ENCODE results near the gene GARIN6. TPM values are rescaled to one million over a fixed set of nuclear protein-coding genes. Genes with fewer than 3 reads are reported as not detected.
"Not testable (repeated sequence)": the region's sequence is repeated elsewhere in the genome, so short reads cannot be mapped to it uniquely, and the experiment has no call there.

The GARIN6 gene
- total RNA-seq, 1 donor from 2014 or later = not detected

DNA sequence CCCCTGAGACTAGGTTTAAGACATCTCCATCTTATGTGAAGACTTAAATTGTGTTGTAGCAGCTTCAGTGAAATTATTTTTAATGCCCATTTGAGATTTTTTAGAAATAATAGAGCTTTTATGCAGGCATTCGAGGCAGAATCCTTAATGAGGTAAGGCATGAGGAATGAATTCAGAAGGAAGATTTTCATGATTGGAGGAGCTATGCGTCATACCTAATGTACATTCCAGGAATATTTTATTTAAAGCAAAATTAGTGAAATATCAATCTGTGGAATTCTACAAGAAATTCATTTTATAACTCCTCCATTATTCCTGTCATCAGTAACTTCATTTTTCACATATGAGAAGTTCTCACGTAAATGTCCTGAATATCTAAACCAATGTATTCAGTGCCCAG, 36.0 kb upstream of the GARIN6 start:
- TF ChIP-seq, protein P1, sequence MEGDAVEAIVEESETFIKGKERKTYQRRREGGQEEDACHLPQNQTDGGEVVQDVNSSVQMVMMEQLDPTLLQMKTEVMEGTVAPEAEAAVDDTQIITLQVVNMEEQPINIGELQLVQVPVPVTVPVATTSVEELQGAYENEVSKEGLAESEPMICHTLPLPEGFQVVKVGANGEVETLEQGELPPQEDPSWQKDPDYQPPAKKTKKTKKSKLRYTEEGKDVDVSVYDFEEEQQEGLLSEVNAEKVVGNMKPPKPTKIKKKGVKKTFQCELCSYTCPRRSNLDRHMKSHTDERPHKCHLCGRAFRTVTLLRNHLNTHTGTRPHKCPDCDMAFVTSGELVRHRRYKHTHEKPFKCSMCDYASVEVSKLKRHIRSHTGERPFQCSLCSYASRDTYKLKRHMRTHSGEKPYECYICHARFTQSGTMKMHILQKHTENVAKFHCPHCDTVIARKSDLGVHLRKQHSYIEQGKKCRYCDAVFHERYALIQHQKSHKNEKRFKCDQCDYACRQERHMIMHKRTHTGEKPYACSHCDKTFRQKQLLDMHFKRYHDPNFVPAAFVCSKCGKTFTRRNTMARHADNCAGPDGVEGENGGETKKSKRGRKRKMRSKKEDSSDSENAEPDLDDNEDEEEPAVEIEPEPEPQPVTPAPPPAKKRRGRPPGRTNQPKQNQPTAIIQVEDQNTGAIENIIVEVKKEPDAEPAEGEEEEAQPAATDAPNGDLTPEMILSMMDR (IDR thresholded peaks at IDR 0.05) = no peak
- no peak overlapping the region for H3K4me3 Mint-ChIP-seq (ENCODE audit: unreplicated experiment)
- no peak overlapping the region for H3K27ac Mint-ChIP-seq (ENCODE audit: unreplicated experiment)
- H3K9me3 Mint-ChIP-seq (ENCODE audit: unreplicated experiment) = peaks cover 4% of the 10 kb centered on the region
- H3K4me1 Mint-ChIP-seq (ENCODE audit: unreplicated experiment) = peaks cover 3% of the 10 kb centered on the region
- no peaks in the 10 kb centered on the region for H3K36me3 Mint-ChIP-seq (ENCODE audit: unreplicated experiment)
- no peak for DNase-seq (ENCODE audit: extremely low spot score, unreplicated experiment)
- H3K27me3 Mint-ChIP-seq (ENCODE audit: unreplicated experiment) = no peaks in the 10 kb centered on the region

DNA sequence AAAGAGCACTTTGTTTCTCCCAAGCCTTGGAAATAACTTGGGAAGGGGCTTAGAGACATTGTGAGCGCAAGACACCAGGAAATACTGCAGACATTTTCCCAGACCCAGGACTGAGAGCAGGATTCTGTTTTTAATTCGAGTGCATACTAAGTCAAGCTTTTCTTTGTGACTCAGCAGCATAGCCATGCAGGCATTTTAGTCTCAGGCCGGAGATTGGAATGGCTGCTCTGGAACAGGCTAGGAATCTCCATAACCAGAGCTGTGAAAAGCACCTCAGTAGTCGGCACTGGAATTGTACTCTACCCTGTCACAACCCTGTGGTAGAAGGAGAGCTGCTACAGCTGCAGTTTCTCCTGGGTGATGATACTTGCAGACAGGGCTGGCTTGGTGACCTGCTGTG, 28.9 kb upstream of the GARIN6 start:
- no peaks in the 10 kb centered on the region for H3K36me3 Mint-ChIP-seq (ENCODE audit: unreplicated experiment)
- no peaks in the 10 kb centered on the region for H3K27me3 Mint-ChIP-seq (ENCODE audit: unreplicated experiment)
- no peaks in the 10 kb centered on the region for H3K4me1 Mint-ChIP-seq (ENCODE audit: unreplicated experiment)
- no peak overlapping the region for H3K4me3 Mint-ChIP-seq (ENCODE audit: unreplicated experiment)
- TF ChIP-seq, protein P1 (IDR thresholded peaks at IDR 0.05) = no peak
- H3K27ac Mint-ChIP-seq (ENCODE audit: unreplicated experiment) = no peak overlapping the region
- DNase-seq (ENCODE audit: extremely low spot score, unreplicated experiment) = no peak
- H3K9me3 Mint-ChIP-seq (ENCODE audit: unreplicated experiment) = peaks cover 16% of the 10 kb centered on the region

DNA sequence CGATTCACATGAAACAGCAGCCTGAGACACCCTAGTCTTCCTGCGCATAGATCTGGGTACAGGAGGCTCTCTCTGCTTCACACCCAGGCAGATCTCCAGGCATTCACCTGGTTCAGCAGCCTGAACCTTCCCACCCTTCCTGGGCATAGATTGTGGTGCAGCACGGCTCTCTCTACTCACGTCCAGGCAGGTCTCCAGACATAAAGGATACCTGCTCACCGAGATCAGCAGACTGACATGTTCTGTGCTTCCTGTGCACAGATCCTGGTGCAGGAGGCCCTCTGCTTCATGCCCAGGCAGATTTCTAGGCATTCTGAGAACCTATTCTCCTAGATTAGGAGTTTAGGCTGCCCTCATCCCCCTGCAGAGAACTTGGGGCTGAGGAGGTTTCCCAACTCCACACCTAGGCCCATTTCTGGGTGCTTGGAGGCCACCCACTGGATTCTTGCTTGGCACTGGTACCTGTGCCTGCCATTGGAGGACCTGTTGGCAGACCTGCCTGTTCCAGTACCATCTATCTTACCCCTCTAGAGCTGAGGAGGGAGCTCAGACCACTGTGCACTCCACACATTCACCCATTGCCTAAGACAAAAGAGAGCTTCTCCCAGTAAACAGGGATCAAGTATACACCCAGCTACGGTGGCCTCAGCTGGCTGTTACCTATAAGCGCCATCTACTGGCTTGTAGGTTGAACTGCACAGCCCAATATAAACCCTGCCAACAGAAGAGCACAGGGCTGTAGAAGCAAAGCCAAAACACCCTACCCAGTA, 28.0 kb upstream of the GARIN6 start:
- H3K27ac Mint-ChIP-seq (ENCODE audit: unreplicated experiment) = no peak overlapping the region
- no peak overlapping the region for H3K4me3 Mint-ChIP-seq (ENCODE audit: unreplicated experiment)
- H3K4me1 Mint-ChIP-seq (ENCODE audit: unreplicated experiment) = no peaks in the 10 kb centered on the region
- no peaks in the 10 kb centered on the region for H3K27me3 Mint-ChIP-seq (ENCODE audit: unreplicated experiment)
- TF ChIP-seq, protein P1 (IDR thresholded peaks at IDR 0.05) = peak; percentile 41
- no peaks in the 10 kb centered on the region for H3K36me3 Mint-ChIP-seq (ENCODE audit: unreplicated experiment)
- DNase-seq (ENCODE audit: extremely low spot score, unreplicated experiment) = no peak
- H3K9me3 Mint-ChIP-seq (ENCODE audit: unreplicated experiment) = peaks cover 16% of the 10 kb centered on the region

DNA sequence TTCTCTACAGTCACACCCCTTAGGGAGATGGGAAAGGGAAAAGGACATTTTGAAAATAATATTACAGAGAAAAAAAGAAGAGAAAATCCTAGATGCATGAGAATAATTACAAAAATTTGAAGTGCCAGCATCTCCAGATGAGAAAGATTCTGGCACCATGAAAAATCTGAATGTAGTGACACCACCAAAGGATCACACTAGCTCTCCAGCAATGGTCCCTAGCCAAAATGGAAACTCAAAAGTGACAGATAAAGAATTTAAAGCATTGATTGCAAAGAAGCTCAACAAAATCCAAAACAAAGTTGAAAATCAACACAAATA, 27.4 kb upstream of the GARIN6 start:
- Mint-ChIP-seq H3K4me1 (ENCODE audit: unreplicated experiment) (no peaks in the 10 kb centered on the region), H3K27ac (ENCODE audit: unreplicated experiment) (no peak overlapping the region), H3K4me3 (ENCODE audit: unreplicated experiment) (no peak overlapping the region), H3K9me3 (ENCODE audit: unreplicated experiment) (peaks cover 16% of the 10 kb centered on the region), H3K27me3 (ENCODE audit: unreplicated experiment) (no peaks in the 10 kb centered on the region), H3K36me3 (ENCODE audit: unreplicated experiment) (no peaks in the 10 kb centered on the region)
- TF ChIP-seq, protein P1 (IDR thresholded peaks at IDR 0.05) = no peak
- no peak for DNase-seq (ENCODE audit: extremely low spot score, unreplicated experiment)

DNA sequence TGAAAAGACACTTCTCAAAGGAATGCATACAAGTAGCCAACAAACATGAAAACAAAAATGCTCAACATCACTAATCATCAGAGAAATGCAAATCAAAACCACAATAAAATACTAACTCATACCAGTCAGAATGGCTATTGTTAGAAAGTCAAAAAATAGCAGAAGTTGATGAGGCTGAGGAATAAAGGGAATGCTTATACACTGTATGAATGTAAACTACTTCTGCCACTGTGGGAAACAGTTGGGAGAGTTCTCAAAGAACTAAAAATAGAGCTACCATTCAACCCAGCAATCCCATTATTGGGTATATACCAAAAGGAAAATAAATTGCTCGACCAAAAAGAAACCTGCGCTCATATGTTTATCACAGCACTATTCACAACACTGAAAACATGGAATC, 23.0 kb upstream of the GARIN6 start:
- not testable (repeated sequence) for DNase-seq (ENCODE audit: extremely low spot score, unreplicated experiment); H3K27ac Mint-ChIP-seq (ENCODE audit: unreplicated experiment); H3K36me3 Mint-ChIP-seq (ENCODE audit: unreplicated experiment); H3K27me3 Mint-ChIP-seq (ENCODE audit: unreplicated experiment); H3K4me1 Mint-ChIP-seq (ENCODE audit: unreplicated experiment); H3K9me3 Mint-ChIP-seq (ENCODE audit: unreplicated experiment); H3K4me3 Mint-ChIP-seq (ENCODE audit: unreplicated experiment)
